GM12872 (cell line): ENCODE results near the gene HACD1.

Experiments
- CTCF ChIP-seq: IDR thresholded peaks from 3 replicates; pipeline ENCODE4 v1.5.1; 2011; ENCODE audit warnings: low read depth, mild to moderate bottlenecking, low read length, moderate library complexity; ENCODE audit not compliant: insufficient read depth

Gene HACD1

GRCh38 chr10:17649052-17649451 lies 31.9 kb upstream of the HACD1 start:
- no peak for TF ChIP-seq CTCF

DNA sequence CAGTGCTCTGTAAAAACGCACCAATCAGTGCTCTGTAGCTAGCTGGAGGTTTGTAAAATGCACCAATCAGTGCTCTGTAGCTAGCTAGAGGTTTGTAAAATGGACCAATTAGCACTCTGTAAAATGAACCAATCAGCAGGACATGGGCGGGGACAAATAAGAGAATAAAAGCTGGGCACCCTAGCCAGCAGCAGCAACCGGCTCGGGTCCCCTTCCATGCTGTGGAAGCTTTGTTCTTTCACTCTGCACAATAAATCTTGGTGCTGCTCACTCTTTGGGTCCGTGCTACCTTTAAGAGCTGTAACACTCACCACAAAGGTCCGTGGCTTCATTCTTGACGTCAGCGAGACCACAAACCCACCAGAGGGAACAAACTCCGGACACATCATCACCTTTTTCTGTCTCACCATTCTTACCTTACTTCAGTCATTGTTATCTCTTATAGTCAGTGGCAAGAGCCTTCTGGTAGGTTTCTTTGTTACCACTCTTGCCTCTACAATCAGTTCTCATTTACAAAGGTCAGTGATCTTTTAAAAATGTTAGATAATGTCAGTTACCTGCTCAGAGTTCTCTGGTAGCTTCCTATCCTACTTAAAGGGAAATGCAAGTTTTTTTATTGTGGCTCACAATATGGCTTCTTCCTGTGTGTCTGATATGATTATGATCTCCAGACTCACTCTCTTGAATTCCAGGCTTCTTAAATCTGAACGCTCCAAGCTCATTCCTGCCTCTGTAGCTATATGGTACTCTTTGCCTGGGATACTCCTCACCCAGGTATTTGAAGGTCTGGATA lies 31.3 kb upstream of the HACD1 start:
- no peak for TF ChIP-seq CTCF

GRCh38 chr10:17647326-17647725 lies 30.2 kb upstream of the HACD1 start:
- TF ChIP-seq CTCF: no peak

DNA sequence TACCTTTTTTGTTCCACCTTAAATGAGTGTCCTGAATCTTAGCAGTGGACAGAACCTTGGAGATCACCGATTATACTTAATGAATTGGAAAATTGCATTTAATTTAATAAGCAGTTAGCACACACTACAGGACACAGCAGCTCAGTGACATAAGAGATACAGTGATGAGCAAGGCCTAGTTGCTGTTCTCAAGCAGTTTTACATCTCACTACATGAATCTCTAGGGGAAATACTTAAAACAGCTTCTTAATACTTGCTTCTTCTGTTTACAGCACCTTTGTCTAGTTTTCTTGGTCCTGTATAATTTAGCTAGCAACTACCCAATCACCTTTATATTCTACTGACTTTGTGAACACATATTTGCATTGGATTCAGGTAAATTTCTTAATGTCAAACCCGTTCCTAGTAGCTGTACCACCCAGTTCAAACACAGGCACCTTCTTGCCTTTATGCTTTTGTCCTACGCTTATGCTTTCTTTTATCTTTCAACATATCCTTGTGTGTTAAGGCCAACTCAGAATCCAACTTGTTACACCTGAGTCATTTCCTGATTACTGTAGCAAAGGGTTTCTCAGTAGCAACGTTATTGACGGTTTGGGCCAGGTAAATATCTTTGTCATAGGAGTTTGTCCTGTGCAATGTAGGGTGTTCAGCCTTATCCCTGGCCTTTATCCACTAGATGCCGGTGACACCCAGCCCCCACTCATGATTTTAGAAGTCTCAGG lies 28.6 kb upstream of the HACD1 start:
- no peak for TF ChIP-seq CTCF

- no peak for TF ChIP-seq CTCF
These were observed 27.3 kb upstream of the HACD1 start for GRCh38 chr10:17644485-17644943.

DNA sequence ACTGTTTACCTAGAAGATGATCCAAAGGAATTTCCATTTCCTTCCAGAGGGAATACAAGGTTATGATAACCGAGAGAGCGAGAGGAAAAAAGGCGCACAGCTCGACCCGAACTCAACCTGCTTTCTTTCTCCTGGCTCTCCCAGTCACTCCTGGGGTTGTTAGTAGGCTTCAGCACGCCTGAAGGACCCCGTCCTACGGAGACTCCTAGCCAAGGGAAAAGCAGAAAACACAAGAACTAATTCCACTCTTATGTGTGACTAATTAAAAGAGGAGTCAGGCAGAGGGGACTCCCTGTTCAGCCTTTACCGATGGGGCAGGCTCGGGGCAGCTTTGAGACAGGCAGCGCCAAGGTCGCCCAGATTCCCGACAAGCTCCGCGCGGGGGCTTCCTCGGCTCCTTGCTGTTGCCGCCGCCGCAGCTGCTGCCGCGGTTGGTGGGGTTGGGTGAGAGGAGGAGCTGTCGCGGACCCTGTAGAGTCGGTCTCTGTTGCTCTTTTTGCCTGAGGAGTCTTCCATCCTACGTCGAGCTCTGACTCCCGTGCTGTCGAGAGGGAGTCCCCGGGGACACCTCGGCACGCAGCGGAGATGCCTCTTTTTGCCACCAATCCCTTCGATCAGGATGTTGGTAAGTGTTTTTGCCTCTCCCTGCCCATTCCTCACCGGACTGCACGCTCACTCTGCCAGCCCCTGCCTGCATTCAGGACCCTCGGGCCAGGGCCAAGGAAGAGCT lies 26.7 kb upstream of the HACD1 start, which contains the start of gene STAM:
TSS of gene STAM (plus strand) at position 397 of the 730 bp plus-strand sequence. CDS start at position 586, 189 bp downstream.
- no peak for TF ChIP-seq CTCF

DNA sequence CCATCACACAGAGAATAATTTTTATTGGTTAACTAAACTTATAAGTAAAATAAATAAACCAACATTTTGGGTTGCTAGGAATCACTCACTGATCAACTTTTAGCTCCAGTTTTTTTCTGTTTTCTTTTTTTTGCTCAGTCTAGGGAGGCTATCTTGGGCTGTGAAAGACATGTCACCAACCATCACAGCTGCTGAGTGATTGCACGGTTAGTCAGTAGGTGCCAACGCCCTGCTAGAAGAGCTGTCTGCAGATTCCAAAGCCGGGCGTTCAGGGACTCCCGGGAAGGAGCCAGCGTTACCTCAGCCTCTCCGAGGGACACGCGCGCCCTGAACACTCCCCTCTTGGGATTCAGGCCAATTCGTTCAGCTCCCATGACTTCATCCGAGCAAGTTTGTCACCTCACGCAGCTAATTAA lies 26.2 kb upstream of the HACD1 start:
- TF ChIP-seq CTCF: no peak
